TTC549 (cell line): Measurements from ENCODE around the gene SFXN1.
"Not testable (repeated sequence)": the region's sequence is repeated elsewhere in the genome, so short reads cannot be mapped to it uniquely, and the experiment has no call there.

Source experiments
- FAIRE-seq: peaks from 2 replicates; lab custom pipeline; 2012; peaks lifted over from hg19 to GRCh38; lab: Jason Lieb, UNC

The SFXN1 gene, protein sequence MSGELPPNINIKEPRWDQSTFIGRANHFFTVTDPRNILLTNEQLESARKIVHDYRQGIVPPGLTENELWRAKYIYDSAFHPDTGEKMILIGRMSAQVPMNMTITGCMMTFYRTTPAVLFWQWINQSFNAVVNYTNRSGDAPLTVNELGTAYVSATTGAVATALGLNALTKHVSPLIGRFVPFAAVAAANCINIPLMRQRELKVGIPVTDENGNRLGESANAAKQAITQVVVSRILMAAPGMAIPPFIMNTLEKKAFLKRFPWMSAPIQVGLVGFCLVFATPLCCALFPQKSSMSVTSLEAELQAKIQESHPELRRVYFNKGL

DNA sequence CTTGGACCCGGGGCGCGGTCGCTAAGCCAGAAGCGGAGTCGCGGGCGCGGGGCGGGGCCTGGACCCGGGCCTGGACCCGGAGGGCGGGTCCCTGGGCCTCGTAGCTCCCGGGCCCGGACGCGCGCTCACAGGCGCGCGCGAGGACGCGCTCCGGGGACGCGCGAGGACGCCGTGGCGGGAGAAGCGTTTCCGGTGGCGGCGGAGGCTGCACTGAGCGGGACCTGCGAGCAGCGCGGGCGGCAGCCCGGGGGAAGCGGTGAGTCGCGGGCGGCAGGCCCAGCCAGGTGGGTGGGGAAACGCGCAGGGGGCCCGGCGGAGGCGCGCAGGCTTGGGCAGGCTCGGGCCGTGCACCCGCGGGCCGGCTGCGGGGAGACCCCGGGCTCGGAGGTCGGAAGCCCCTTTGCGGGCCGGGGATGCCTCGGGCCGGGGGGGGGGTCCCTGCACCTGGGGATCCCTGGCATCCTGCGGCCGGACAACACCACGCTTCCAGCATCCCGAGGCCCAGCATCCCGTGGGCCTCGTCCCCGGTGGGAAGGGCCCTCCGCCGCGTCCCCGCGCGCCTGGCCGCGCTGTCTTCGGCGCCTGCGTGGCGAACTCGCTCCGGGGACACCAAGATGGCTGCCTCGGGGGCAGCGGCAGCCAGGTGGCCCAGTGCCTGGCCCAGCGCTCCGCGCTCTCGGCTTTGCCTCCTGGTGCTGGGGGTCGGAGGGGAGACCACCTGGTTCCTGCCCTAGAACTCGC lies at the start of gene SFXN1:
Gene SFXN1, plus strand, starts transcription at position 177 of the 741 bp plus-strand sequence. CDS start 13,544 bp downstream, outside the sequence.
- FAIRE-seq = no peak

DNA sequence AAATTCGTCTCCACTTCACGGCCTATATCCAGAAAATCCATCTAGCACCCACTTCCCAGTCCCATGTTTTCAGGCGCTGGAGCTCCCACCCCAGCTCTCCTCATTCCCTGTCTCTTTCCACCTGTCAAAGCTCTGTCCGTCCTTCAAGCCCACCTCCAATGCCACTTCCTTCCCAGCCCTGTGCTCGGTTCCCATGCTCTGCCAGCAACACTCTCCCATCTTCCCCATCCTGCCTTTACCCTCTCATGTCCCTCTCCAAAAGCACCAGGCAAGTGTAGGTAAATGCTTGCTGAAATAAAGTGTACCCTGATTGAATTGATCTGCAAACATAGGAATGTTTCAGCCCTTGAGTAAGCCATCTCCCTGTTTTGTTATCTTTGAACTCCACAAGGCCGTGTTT lies 43.6 kb upstream of the SFXN1 start:
- FAIRE-seq = no peak

DNA sequence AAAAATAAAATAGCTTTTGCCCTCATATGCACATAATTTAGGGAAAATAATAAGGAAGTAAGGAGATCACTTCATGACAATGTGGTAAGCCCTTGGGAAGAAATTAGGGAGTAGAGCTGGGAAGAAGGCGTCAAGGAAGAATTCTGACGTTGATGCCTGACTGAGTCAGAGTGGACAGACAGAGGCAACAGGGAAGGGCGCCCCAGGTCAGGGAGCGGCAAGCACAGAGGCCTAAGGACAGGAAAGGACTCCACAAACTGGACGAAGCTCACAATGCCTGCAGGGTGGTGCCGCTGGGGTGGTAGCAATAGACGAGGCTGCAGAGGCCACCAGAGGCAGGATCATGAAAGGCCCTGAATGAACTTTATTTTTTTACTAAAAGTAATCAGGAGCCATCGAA lies 42.0 kb upstream of the SFXN1 start:
- no peak for FAIRE-seq

DNA sequence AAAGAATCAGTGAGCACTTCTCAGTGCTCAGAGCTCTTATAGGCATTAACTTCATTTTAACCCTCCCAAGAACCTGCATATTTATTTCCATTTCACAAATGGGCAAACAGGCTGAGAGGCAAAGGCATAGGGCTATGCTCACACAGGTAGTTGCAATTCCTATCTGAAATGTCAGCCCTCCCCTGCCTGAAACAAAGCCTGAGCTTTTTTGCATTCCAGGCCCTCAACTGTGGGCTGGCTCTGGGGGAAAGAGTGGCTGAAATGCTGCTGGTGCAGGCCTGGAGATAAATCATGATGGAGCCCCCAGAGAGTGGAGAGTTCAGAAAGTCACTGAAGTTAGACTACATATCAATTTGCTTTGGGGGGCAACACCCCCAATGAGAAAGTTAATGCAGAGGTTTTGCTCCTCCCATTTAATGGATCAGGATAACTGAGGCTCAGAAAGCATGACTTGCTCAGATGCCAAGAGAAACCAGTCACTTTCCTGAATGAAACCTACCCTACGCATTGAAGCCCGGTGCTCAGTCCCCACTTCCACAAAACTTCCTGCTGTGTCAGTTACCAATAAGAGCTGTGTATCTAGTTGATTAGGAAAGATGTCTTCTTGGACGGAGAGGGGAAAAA lies 40.0 kb upstream of the SFXN1 start:
- FAIRE-seq = no peak

DNA sequence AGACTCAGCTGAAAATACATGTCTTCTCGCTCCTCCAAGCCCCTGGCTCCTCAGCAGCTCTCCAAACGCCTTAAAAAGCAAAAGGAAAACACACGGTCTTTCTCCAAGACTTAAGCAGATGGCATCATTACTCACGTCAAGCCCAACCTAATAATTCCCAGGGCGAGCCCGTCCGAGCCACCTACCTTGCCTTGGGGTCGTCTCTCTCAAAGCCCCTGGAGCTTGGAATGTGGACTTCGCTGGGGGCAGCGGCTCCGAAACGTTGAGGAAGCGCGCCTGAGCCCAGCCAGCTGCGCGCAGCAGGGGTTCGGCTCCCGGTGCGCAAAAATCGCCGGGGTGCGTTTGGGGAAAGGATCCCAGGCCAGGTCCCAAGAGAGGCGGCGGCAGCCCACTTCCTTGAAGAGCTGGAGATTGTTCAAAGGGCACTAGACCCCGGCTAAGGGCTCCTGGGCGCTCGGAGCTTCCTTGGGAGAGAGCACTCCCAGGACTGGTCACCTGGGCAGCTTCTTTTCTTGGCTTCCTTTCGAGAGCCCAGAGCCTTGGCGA lies 34.8 kb upstream of the SFXN1 start:
- FAIRE-seq = no peak

DNA sequence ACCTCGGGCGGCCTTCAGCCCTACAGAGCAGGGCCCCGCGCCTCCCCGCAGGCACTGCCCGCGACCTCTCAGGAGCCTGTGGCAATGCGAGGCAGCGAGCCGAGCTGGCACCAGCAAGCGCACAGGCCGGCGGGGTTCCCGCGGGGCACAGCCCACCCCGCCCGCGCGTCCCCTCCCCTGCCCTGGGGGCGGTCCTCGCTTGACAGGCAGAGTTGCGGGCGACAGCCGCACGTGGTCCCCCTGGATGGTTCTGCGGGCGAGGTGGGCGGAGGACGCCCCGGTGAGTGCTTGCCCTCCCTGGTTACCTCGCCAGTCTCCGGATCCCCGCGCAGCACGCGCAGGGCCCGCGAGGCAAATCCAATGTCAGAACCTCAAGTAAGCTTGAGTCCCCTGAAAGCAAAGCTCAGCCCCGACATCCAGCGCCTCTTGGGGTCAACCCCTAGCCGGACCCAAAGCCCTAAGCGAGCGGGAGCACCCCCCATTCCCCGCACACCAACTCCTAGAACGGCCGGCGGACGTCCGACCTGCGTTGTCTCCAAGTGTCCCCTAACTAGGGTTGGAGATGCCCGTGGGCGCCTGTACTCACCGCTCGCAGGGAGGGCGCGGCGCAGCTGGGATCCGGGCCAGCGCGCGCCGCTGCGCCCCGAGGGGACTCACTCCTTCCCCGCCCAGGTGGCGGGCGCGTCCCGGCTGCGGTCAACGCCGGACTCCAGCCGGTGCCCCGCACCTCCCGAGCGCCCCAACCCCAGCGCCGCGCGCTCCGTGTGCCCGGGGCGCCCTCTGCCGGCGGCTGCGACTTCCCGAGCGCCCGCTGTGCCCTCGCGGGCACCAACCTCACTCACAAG lies 34.1 kb upstream of the SFXN1 start, which contains the start of gene DRD1:
Gene DRD1, minus strand, starts transcription at position 123 of the 845 bp plus-strand sequence. CDS start 1,083 bp downstream, outside the sequence.
- FAIRE-seq = no peak

DNA sequence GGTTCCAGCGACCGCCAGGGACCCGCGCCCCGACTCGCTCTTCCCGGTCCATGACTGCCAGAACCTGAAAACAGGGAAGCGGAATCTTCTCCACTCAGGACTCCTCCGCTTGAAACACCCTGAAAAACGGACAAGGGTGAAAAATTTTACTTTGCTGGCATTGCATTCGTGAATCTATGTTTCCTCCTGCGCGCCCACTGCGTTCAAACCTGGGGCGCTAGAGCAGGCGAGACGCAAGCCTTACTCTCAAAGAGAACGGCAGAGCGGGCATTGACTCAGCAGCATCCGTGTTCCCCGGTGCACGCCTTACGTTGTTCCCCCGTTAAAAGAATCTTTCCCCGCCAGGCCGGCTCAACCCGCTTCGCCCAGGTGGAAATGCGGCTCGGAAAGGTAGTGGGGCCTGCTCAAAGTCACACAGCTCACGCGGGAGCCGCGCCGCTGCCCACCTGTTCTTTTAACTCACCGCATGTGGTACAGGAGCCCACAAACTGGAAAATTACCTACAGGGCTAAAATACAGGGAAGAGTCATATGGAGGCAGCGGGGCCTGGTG lies 33.4 kb upstream of the SFXN1 start:
- FAIRE-seq = no peak

DNA sequence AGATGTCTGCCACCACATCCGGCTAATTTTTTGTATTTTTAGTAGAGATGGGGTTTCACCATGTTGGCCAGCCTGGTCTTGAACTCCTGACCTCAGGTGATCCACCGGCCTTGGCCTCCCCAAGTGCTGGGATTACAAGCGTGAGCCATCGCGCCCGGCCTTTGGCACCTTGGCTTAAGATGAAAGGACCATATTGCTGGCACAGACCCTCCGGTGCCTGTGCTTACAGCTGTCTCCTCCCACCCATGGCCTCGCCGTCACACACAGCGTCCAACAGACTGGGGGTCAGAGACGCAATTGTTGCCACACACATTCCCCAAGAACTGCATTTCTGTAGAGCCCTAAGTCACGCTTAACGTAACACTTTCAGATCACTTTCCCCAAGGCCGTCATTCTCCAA lies 32.0 kb upstream of the SFXN1 start:
- not testable (repeated sequence) for FAIRE-seq

DNA sequence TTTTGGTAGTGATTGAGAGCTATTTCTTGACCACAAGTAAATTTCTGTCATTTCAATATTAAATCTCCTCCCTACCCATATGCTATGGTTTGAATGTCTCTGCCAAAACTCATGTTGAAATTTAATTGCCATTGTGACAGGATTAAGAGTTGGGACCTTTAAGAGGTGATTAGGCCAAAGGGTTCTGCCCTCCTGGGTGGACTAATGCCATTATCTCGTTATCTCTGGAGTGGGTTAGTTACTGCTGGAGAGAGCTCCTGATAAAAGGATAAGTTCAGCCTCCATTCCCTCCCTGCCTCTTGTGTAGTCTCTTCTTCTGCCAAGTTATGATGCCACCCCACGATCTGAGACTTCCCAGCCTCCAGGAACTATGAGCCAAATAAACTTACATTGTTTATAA lies 30.8 kb upstream of the SFXN1 start:
- FAIRE-seq = no peak

DNA sequence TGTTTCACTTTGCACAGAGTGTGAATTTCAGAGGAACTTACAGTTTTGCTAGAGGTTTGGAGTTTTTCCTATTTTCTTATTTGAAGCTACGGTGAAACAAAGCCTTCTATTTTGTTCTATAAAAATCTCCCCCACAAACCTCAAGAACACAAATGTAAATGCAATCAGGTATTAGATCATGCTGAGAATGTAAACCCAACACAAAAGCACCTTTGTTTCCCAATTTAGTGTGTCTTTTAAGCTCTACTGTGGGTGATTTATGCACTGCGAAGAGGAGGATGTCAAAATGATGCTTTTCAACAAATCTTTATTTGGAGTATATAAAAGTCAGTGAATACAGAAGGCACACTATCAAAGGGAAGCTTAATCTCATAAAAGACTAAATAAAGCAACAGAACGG lies 30.1 kb upstream of the SFXN1 start:
- no peak for FAIRE-seq

DNA sequence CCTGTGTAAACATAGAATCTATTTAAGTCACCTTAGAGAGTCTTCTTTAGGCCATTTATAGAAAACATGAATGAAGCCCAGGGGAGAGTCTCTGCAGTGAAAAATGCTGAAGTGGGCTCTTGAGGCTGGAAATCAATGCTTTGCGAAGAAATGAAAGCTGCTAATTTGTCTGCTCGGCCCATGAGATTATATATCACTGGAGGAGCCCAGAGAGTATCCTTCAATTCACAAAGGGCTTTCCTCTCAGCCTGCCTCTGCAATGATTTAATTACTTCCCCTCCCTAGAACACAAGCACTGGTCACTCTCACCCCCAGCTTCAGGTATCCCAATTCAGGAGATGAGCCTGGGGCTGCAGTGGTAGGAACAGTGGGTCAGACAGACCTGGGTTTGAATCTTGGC lies 26.2 kb upstream of the SFXN1 start:
- no peak for FAIRE-seq

DNA sequence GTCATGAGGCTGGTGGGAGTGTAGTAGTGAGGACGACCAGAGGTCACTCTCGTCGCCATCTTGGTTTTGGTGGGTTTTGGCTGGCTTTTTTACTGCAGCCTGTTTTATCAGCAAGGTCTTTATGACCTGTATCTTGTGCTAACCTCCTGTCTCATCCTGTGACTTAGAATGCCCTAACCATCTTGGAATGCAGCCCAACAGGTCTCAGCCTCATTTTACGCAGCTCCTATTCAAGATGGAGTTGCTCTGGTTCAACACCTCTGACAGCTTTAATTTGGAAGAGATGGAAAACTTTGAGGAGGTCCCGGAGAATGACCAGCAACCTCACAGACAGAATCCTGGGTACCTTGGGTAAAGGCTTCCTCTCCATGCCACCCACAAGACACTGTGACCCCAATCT lies 24.0 kb upstream of the SFXN1 start:
- FAIRE-seq = not testable (repeated sequence)

DNA sequence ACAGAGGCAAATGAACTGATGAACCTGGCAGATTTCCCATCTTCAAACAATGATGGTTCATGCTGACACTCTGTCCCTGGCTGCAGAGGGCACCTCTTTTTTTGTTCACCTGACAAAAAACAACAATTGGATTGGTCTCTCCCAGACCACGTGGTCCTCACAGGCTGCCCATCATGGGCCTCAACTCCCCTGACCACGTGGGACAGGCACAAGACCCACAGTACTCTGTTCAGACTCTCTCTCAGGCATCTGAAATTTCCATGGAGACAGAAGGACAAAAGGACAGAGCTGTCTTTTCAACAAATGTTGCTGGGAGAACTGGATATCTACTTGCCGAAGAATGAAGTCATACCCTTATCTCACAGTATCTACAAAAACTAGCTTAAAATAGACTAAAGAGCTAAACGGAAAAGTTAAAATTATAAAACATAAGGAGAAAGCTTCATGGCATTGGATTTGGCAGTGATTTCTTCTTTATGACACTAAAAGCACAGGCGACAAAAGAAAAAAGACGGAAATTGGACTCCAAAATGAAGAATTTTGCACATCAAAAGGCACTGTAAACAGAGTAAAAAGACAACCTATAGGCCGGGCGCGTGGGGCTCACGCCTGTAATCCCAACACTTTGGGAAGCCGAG lies 22.1 kb upstream of the SFXN1 start:
- no peak for FAIRE-seq

DNA sequence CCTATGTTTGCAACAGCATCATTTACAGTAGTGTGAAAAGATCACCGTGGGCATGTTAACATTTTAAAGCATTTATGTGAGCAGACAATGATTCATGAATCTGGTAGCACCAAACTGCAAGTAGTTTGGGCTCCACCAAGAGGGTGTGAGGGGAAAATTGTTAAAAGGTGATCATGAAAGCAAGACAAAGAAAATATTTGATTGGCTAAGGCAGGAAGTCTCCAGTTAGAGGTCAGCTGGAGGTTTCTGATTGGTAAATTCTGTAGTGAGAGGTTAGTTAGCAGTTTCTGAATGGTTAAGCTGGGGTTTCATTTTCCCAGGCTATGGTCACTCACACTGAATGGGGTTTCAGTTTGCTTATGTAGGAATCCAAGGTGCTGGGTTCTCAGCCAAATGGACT lies 20.9 kb upstream of the SFXN1 start:
- no peak for FAIRE-seq

DNA sequence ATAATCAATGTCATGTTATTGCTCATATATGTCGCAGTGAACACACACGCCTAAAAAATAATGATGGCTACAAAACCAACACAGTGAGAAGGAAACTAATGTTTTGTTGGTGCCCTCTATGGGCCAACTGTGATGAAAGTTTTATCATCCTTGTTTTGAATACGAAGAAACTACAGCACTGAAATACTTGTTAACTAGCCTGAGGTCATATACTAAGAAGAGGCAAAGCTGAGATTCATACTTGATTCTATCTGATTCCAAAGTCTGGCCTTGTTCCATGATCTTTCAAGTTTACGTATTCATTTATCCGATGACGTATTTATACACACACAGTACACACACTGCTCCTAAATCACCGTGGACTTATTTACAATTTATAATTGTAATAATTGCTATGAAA lies 18.2 kb upstream of the SFXN1 start:
- FAIRE-seq = peak; percentile 36

DNA sequence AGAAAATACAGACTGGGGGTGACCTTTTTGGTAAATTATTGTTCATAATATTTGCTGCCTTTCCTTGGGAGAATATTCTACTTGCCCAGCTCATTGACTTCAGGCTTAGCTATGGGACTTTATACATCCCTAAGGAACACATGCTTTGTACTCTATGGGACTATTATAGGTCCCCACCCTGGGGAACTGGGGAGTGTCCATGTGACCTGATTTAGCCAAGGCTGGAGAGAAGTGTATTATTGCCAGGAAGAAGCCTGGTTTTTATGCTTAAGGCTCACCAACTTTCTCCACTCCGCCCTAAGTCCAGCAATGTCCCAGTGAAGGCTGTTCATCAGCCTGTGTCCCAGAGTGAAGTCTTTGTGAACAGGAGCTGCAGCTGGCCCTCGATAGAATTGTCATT lies 17.8 kb upstream of the SFXN1 start:
- FAIRE-seq = no peak

DNA sequence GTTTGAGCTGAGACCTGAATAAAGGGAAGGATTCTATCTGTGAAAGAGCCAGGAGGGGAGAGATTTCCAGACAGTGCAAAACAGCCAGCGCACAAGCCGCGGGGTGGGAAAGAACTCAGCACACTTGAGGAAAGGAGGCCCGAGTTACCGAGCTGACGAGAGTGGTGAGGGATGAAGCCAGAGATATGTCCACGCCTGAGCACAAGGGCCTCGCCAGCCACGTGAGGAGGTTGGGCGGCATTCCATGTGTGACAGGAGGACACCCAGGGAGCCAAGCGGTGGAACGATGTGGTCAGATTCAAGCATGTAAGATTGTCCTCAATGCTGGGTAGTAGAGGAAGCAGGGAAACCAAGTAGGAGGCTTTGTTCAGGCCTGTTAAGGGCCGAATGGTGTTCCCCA lies 17.0 kb upstream of the SFXN1 start:
- FAIRE-seq = no peak

DNA sequence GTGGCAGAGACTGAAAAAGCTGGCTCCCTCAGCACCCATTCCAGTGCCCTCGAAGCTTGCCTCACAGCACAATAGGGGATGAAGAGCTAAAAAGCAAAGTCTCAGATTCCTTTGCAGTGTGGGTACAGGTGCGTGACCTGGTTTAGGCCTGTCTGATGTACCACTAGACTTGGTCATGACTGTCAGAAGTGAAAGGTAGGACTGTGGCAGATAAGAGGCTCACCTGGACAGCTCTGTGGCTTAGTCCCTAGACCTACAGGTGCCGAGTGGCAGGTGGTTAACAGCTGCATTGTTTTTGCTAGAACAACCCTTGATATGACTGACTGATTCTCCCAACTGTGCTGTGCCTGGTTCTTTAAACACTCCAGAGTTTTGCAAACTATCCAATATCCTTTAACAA lies 14.7 kb upstream of the SFXN1 start:
- FAIRE-seq = no peak

DNA sequence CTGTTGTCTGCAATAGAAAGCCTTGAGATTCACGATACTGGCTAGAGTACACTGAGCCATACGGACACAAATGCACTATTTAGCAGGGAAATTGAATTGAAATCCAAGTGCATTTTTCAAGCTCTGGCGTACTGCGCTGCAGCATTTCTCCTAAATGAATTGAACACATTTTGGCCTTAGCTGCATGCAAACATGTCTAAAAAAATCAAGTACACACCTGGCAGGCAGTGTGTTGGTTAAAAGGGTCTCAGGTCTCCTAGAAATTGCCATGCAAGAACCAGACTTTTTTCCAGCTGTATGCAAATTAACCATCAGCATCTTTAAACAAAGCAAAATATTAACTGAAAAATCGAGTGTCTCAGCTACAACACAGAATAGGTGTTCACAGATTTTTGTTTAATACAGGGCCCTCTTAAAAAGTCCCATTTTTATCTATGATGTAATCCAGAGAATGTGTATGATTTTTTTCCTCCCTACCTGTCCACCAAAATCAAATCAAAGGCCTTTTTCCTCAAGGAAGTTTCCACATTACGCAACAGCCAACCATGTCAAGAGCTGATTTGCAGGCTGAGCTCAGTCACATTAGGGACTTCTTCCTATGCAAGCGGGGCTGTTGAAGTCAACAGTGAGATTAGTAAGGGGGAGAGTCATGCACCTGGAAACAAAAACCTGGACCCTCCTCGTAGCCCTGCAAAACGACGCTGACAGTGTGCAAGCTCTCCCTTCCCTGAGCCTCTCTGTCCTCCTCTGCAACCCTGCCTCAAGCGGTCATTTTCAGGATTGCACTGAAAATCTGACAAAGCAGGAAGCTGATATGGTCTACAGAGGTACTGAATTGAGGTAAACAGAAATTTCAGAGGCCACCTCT lies 14.1 kb upstream of the SFXN1 start:
- FAIRE-seq = no peak

DNA sequence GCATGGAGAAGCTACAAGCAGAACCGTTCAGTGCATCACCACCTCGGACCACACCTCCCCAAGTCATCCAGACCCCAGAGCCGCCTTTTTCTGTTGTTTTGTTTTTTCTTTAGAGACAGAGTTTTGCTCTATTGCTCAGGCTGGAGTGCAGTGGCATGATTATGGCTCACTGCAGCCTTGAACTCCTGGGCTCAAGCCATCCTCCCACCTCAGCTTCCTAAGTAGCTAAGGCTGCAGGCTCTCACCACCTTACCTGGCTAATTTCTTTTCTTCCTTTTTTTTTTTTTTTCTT lies 13.5 kb upstream of the SFXN1 start:
- no peak for FAIRE-seq

DNA sequence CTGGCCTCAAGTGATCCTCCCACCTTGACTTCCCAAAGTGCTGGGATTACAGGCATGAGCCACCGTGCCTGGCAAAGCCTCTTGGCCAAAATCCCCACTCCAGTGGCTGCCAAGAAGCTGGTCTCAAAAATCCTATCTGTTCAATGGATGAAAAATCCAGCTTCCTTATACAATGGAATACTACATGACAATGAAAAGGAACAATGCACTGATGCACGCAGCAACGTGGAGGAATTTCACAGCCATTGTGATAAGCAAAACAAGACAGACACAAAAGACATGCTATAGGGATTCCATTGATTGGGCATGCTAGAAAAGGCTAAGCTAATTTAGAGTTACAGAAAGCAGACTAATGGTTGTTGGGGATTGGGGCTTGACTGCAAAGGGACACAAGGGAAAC lies 13.1 kb upstream of the SFXN1 start:
- no peak for FAIRE-seq
